ENCODE data around the gene RBFOX1.
"Not testable (repeated sequence)": the region's sequence is repeated elsewhere in the genome, so short reads cannot be mapped to it uniquely, and the experiment has no call there.

Gene RBFOX1

GRCh38 chr16:7482032-7482431 lies 149.4 kb downstream of the RBFOX1 start:
- no peak for DNase-seq (ENCODE audit: low spot score)

- no peak for DNase-seq (ENCODE audit: low spot score)
Observed at GRCh38 chr16:7482596-7483290, 150.1 kb downstream of the RBFOX1 start.

- DNase-seq (ENCODE audit: low spot score): no peak
Observed at GRCh38 chr16:7487574-7488323, 155.1 kb downstream of the RBFOX1 start.

GRCh38 chr16:7492122-7492521 lies 159.5 kb downstream of the RBFOX1 start:
- no peak for DNase-seq (ENCODE audit: low spot score)

GRCh38 chr16:7493133-7493532 lies 160.5 kb downstream of the RBFOX1 start:
- no peak for DNase-seq (ENCODE audit: low spot score)

GRCh38 chr16:7497691-7498090 lies 165.0 kb downstream of the RBFOX1 start:
- DNase-seq (ENCODE audit: low spot score): no peak

- DNase-seq (ENCODE audit: low spot score): no peak
Observed at GRCh38 chr16:7501868-7502267, 169.2 kb downstream of the RBFOX1 start.

GRCh38 chr16:7502591-7503157 lies 170.0 kb downstream of the RBFOX1 start:
- DNase-seq (ENCODE audit: low spot score): not testable (repeated sequence)

GRCh38 chr16:7503666-7504065 lies 171.0 kb downstream of the RBFOX1 start:
- no peak for DNase-seq (ENCODE audit: low spot score)

GRCh38 chr16:7504844-7505243 lies 172.2 kb downstream of the RBFOX1 start:
- DNase-seq (ENCODE audit: low spot score): no peak

- no peak for DNase-seq (ENCODE audit: low spot score)
Observed at GRCh38 chr16:7505495-7505894, 172.8 kb downstream of the RBFOX1 start.

- DNase-seq (ENCODE audit: low spot score): no peak
Observed at GRCh38 chr16:7506363-7506762, 173.7 kb downstream of the RBFOX1 start.

- DNase-seq (ENCODE audit: low spot score): no peak
Observed at GRCh38 chr16:7508656-7509055, 176.0 kb downstream of the RBFOX1 start.

- DNase-seq (ENCODE audit: low spot score): no peak
Observed at GRCh38 chr16:7509963-7510601, 177.4 kb downstream of the RBFOX1 start.

GRCh38 chr16:7511549-7512260 lies 179.1 kb downstream of the RBFOX1 start:
- no peak for DNase-seq (ENCODE audit: low spot score)

GRCh38 chr16:7512503-7512902 lies 179.9 kb downstream of the RBFOX1 start:
- no peak for DNase-seq (ENCODE audit: low spot score)

- no peak for DNase-seq (ENCODE audit: low spot score)
Observed at GRCh38 chr16:7513429-7513828, 180.8 kb downstream of the RBFOX1 start.

GRCh38 chr16:7515543-7515942 lies 182.9 kb downstream of the RBFOX1 start:
- no peak for DNase-seq (ENCODE audit: low spot score)

GRCh38 chr16:7517496-7517895 lies 184.9 kb downstream of the RBFOX1 start:
- DNase-seq (ENCODE audit: low spot score): no peak

- no peak for DNase-seq (ENCODE audit: low spot score)
Observed at GRCh38 chr16:7518158-7518557, 185.5 kb downstream of the RBFOX1 start.

GRCh38 chr16:7521834-7522233 lies 189.2 kb downstream of the RBFOX1 start:
- DNase-seq (ENCODE audit: low spot score): no peak

GRCh38 chr16:7524419-7524818 lies 191.8 kb downstream of the RBFOX1 start:
- DNase-seq (ENCODE audit: low spot score): no peak
